ENCODE data around the gene CTSZ.

DNA sequence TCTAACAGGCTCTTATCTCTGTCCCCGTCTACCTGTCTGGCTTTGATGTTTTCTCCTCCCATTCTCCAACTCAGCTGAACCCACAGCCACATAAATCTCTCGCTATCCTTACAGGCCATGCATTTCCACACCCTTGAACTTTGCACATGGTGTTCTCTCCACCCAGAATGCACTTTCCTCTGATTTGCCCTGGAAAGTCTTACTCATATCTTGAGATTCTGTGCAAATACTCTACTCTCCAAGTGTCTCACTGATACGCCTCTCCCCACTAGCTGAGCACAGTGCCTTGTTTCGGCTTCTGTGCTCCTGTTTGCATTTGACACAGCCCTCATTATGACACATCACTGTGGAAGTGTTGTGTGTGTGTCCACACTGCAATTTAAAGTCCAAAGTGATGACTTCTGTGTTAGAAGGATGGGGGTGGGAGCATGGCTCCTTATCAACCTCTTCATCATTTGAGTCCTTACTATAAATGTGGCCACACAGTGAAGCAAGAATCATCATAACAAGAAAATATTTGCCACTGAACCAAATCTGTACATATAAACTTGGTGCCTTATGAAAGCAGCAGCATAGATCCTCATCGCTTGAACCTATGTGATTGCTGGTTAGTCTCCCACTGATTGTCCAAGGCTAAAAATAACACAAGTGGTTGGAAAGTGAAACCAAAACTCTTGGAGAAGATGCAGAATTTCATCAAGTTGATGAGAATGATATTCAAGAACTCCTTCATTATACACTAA, 41.1 kb upstream of the CTSZ start:
- TF ChIP-seq, protein P1, sequence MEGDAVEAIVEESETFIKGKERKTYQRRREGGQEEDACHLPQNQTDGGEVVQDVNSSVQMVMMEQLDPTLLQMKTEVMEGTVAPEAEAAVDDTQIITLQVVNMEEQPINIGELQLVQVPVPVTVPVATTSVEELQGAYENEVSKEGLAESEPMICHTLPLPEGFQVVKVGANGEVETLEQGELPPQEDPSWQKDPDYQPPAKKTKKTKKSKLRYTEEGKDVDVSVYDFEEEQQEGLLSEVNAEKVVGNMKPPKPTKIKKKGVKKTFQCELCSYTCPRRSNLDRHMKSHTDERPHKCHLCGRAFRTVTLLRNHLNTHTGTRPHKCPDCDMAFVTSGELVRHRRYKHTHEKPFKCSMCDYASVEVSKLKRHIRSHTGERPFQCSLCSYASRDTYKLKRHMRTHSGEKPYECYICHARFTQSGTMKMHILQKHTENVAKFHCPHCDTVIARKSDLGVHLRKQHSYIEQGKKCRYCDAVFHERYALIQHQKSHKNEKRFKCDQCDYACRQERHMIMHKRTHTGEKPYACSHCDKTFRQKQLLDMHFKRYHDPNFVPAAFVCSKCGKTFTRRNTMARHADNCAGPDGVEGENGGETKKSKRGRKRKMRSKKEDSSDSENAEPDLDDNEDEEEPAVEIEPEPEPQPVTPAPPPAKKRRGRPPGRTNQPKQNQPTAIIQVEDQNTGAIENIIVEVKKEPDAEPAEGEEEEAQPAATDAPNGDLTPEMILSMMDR (IDR thresholded peaks at IDR 0.05), result no peak
- no peak for TF ChIP-seq EZH2phosphoT487 (IDR thresholded peaks at IDR 0.05)
